ENCODE measurements around the gene CACNA1H. TPM values are rescaled to one million over a fixed set of nuclear protein-coding genes. Genes with fewer than 3 reads are reported as not detected.
"Not testable (repeated sequence)": the region's sequence is repeated elsewhere in the genome, so short reads cannot be mapped to it uniquely, and the experiment has no call there.

The CACNA1H gene
- total RNA-seq, 1 experiment from 2014 or later = 24.8 TPM

DNA sequence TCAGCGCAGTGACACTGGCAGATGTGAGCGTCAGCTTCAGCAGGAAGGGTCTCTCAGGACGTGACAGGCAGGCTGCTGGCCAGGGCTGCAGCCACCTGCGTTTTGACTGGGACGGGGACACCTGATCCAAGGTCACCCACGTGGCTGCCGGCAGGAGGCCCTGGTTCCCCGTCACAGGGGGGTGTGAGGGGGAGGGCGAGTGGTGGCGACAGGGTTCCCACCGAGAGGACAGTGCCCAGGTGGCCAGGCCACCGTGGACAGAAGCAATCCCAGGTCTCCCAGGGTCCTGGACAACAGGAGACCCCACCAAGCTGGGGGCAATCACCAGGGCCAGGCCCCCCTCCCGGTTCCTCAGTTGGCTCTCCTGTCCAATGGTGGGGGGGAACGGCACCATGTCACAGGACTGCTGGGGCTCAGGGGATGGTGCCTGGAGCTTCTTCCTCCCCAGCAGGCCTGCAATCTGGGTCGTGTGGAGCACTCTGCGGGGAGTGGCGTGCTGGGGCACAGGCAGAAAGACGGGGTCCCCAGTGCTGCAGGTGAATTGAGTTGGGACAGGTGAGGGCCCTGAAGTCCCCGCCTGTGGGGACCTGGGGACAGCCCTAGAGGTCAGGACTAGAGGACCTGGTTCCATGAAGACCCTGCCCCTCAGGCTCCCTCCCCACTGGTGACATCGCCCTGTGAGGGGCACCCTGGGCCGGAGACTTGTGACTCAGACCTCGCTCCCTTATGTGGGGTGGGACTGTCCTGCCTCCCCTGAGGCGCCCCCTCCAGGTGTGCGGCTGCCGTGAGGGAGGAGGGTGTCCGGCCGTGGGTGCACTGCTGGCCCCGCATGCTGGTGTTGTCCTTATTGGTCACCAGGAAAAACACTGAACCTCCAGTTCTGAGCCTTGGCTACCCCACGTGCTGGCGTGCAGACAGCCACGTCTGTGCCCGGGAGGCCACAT lies 91.3 kb downstream of the CACNA1H start:
- H3K4me3 ChIP-seq (ENCODE audit: insufficient read depth, low read depth, low read length); H3K27me3 ChIP-seq (ENCODE audit: control insufficient read depth, insufficient read depth, low read length); DNase-seq; H3K36me3 ChIP-seq (replicated peaks; ENCODE audit: control insufficient read depth, insufficient read depth, low read length): not testable (repeated sequence)

DNA sequence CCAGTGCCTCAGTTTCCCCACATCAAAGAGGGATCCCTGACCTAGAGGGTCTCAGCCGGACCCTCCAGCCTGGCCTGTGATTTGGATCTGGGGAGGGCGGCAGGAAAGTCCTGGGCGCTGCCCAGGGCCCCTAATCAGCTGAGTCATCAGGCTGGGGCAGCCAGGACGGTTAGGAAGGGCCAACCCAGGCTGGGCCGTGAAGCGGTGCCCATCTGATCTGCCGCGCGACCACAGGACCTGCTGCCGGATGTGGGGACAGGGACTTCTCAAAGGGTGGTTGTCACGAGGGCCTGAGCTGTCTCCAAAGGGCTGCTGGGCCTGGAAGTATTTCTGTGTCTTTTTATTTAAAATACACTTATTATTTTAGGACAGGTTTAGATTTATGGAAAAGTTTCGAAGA lies 92.0 kb downstream of the CACNA1H start:
- no peak overlapping the region for H3K4me3 ChIP-seq (ENCODE audit: insufficient read depth, low read depth, low read length)
- DNase-seq = no peak
- H3K27me3 ChIP-seq (ENCODE audit: control insufficient read depth, insufficient read depth, low read length) = peaks cover 5% of the 10 kb centered on the region; the same call in 1 of the 2 replicates
- H3K36me3 ChIP-seq (replicated peaks; ENCODE audit: control insufficient read depth, insufficient read depth, low read length) = no peaks in the 10 kb centered on the region

DNA sequence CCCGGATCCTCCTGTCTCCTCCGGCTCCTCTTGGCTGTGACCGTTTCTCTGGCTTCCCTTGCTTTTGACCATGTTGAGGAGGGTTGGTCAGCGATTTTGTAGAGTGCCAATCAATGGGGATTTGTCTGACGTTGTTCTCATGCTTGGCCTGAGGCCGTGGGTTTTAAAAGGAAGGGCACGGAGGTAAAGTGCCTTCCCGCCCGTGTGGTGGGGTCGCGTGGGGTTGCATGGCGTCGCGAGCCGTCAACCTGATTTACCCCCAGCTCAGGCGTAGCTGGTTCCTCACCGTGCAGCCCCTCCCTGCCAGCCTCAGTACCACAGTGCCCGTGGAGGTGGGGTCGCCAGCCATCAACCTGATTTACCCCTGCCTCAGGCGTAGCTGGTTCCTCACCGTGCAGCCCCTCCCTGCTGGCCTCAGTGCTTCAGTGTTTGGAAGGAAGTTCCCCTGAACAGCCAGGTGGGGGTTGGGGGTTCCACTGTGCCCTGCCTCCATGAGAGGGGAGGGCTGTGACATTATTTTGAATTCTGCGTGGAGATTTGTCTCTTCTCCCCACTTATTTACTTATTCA lies 92.6 kb downstream of the CACNA1H start:
- peaks cover 5% of the 10 kb centered on the region; the same call in 1 of the 2 replicates for H3K27me3 ChIP-seq (ENCODE audit: control insufficient read depth, insufficient read depth, low read length)
- no peaks in the 10 kb centered on the region for H3K36me3 ChIP-seq (replicated peaks; ENCODE audit: control insufficient read depth, insufficient read depth, low read length)
- peak; percentile 51 for DNase-seq
- no peak overlapping the region for H3K4me3 ChIP-seq (ENCODE audit: insufficient read depth, low read depth, low read length)

DNA sequence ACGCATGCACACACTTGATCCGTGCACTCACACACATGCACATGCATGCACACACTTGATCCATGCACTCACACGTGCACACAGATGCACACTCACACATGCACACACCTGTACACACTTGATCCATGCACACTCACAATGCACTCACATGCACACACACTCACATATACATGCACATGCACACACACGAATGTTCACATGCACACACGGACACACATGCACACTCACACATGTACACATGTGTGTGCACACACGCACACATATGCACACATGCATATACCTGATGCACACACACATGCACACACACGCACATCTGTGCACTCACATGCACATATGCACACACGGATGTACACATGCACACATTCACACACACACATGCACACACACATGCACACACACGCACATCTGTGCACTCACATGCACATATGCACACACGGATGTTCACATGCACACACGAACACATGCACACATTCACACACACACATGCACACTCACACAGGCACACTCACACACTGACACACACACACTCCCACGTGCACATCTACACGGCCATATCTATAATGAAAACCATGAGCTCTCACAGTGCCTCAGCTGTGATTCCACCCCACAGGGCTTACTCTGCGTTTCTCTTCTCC lies 95.1 kb downstream of the CACNA1H start:
- not testable (repeated sequence) for H3K36me3 ChIP-seq (replicated peaks; ENCODE audit: control insufficient read depth, insufficient read depth, low read length); DNase-seq; H3K27me3 ChIP-seq (ENCODE audit: control insufficient read depth, insufficient read depth, low read length); H3K4me3 ChIP-seq (ENCODE audit: insufficient read depth, low read depth, low read length)

DNA sequence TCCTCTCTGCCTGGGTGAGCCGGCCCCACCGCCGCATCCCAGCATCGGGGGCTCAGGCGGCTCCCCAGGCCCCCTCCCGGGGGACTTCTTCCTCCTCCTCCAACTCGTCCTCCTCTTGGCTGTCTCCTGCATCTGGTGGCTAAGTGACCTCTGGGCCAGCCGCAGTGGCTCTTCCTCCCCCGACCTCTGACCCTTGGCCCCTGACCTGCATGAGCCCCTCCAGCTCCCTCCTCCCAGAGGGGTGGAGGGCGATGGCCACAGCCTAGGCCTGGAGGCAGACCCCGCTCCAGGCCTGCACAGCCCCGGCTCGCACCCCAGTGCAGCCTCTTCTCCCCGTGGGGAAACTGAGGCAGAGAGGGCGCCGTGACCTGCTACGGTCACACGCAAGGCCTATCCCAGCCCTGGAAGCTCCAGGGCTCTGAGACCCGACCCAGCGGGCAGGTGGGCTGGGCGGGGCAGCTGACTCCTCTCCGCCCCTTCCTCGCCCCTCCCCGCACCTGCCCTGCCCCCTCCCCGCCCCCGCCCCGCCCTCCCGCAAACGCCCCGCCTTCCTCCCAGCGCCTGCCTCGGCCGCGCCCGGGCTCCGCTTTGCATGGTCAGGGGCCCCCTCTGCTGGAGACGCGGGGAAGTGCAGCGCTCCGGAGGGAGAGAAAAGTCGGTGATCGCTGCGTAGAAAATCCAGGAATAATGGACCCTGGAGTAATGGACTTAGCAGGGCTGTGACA lies 96.3 kb downstream of the CACNA1H start:
- not testable (repeated sequence) for H3K4me3 ChIP-seq (ENCODE audit: insufficient read depth, low read depth, low read length); H3K36me3 ChIP-seq (replicated peaks; ENCODE audit: control insufficient read depth, insufficient read depth, low read length); H3K27me3 ChIP-seq (ENCODE audit: control insufficient read depth, insufficient read depth, low read length); DNase-seq

DNA sequence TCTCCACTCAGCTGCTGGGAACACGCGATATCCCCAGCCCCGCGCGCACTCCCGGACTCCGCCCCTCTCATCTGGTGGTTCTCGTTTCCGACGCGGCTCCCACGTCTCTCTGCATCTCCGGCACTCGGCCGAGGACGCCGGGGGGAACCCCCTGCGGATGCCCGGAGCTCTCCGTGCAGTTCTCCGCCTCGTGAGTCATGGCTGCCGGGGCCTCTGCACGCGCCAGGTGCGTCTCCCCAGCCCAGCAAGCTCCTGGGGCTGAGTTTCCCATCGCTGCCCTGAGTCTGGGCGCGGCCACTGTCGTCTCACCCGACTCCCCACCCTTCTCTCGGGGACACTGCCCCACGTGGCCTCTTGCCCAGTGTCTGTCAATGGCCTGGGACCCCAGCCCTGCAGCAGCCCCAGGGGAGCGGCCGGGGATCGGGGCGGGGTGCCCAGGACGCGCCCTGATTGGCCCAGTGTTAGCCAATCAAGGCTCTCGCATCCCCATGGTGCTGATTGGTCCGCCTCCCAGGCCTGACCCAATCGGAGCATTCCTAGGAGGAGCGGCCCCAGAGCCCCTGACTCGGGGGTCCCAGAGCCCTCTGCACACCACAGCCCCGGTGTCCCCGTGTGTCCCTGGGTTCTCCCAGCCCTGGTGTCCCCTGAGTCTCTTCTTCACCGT lies 100.9 kb downstream of the CACNA1H start:
- not testable (repeated sequence) for H3K4me3 ChIP-seq (ENCODE audit: insufficient read depth, low read depth, low read length); H3K36me3 ChIP-seq (replicated peaks; ENCODE audit: control insufficient read depth, insufficient read depth, low read length); DNase-seq; H3K27me3 ChIP-seq (ENCODE audit: control insufficient read depth, insufficient read depth, low read length)

DNA sequence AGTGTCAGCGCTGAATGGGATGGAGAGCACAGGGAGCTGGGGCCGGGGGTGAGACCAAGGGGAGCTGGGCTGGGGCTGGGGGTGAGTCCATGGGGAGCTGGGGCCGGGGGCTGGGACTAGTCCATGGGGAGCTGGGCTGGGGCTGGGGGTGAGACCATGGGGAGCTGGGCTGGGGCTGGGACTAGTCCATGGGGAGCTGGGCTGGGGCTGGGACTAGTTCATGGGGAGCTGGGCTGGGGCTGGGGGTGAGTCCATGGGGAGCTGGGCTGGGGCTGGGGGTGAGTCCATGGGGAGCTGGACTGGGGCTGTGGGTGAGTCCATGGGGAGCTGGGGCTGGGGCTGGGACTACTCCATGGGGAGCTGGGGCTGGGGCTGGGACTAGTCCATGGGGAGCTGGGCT lies 101.9 kb downstream of the CACNA1H start:
- DNase-seq; H3K27me3 ChIP-seq (ENCODE audit: control insufficient read depth, insufficient read depth, low read length); H3K36me3 ChIP-seq (replicated peaks; ENCODE audit: control insufficient read depth, insufficient read depth, low read length); H3K4me3 ChIP-seq (ENCODE audit: insufficient read depth, low read depth, low read length): not testable (repeated sequence)

DNA sequence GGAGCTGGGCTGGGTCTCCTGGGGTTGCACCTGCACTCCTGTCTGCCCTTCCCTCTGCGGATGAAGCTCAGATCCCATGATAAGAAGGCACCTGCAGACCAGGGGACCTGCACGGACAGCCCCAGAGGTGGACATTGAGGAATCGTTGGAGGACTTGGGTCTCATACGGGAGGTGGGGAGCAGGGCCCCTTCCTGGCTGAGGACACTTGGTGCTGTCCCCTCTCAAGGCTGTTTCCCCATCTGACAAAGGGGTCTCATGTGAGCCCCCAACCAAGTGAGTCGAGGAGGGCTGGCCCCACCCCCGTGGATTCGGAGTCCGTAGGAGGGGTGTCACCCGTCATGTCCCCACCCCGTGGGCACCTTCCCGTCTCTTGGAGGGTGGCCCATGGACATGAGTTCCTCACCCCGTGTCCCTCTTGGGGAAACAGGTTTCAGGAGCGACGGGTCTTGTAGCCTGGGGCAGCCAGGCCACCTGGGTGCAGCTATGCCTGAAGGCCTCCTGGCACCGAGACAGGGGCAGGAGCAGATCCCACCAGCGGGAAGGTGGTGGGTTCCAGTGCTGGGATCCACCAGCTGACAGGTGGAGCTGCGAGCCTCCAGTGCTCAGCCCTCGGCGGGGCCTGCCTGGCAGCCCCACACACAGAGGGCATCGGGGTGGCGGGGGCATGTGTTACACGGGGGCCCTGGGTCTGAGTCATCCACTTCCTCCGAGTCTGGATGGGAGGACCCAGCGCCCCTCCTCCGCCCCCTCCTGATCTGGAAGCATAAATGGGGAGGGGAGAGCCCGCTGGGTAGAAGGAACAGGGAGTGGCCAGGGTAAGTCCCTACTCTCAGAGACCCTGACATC lies 102.6 kb downstream of the CACNA1H start, which contains the start of gene TPSD1:
Gene TPSD1, plus strand, starts transcription at position 794 of the 847 bp plus-strand sequence. CDS start 212 bp downstream, outside the sequence.
- not testable (repeated sequence) for H3K4me3 ChIP-seq (ENCODE audit: insufficient read depth, low read depth, low read length); DNase-seq; H3K27me3 ChIP-seq (ENCODE audit: control insufficient read depth, insufficient read depth, low read length); H3K36me3 ChIP-seq (replicated peaks; ENCODE audit: control insufficient read depth, insufficient read depth, low read length)

DNA sequence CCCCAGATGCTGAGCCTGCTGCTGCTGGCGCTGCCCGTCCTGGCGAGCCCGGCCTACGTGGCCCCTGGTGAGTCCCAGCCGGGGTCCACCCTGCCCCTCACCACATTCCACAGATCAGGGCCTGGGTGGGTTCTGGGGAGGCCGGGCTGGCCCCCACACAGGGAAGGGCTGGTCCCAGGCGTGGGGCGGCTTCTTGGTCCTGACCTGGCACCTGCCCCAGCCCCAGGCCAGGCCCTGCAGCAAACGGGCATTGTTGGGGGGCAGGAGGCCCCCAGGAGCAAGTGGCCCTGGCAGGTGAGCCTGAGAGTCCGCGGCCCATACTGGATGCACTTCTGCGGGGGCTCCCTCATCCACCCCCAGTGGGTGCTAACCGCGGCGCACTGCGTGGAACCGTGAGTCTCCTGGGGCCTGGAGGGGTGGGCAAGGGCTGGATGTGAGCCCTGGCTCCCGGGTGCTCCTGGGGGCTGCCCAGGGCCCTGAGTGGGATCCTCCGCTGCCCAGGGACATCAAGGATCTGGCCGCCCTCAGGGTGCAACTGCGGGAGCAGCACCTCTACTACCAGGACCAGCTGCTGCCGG lies 103.5 kb downstream of the CACNA1H start:
- not testable (repeated sequence) for DNase-seq; H3K4me3 ChIP-seq (ENCODE audit: insufficient read depth, low read depth, low read length); H3K36me3 ChIP-seq (replicated peaks; ENCODE audit: control insufficient read depth, insufficient read depth, low read length)
- peaks cover 10% of the 10 kb centered on the region; the same call in 1 of the 2 replicates for H3K27me3 ChIP-seq (ENCODE audit: control insufficient read depth, insufficient read depth, low read length)

DNA sequence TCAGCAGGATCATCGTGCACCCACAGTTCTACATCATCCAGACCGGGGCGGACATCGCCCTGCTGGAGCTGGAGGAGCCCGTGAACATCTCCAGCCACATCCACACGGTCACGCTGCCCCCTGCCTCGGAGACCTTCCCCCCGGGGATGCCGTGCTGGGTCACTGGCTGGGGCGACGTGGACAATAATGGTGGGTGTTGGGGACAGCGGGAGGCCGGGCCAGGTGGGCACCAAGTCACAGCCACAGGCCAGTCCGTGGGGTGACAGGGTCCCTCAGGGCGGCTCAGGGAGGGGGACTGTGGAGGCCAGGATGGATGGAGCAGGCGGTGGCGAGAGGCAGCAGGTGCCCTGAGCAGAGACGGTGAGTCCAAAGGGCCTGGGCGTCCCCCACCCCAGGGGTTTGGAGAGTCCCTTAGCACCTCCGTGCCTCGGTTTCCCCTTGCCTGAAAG lies 104.0 kb downstream of the CACNA1H start:
- H3K27me3 ChIP-seq (ENCODE audit: control insufficient read depth, insufficient read depth, low read length) = peaks cover 10% of the 10 kb centered on the region; the same call in 1 of the 2 replicates
- no peak for DNase-seq

DNA sequence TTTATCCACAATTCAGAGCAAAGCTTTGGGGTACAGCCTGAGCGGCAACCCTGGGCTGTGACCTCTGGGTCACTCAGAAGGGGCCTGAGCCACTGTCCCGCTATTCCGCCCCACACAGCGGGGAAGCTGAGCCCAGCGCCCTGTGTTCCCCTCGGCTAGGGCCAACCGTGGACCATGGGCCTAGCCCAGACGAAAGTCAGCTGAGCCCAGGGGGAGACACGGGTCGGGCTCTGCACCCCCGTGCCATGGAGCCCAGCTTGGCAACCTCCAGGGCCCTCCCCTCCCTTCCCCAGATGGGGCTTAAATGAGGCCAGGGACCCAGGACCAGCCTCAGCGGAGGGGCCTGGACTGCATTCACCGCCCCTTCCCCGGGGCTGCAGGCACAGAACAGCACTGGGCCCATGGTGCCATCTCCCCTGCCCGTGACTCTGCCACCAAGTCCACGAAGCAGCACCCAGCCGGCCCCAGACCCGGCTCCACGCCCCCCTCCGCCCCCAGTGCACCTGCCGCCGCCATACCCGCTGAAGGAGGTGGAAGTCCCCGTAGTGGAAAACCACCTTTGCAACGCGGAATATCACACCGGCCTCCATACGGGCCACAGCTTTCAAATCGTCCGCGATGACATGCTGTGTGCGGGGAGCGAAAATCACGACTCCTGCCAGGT lies 104.8 kb downstream of the CACNA1H start:
- peak; percentile 62 for DNase-seq
- H3K4me3 ChIP-seq (ENCODE audit: insufficient read depth, low read depth, low read length) = no peak overlapping the region
- H3K27me3 ChIP-seq (ENCODE audit: control insufficient read depth, insufficient read depth, low read length) = peaks cover 10% of the 10 kb centered on the region; the same call in 1 of the 2 replicates
- H3K36me3 ChIP-seq (replicated peaks; ENCODE audit: control insufficient read depth, insufficient read depth, low read length) = no peaks in the 10 kb centered on the region

More for the DNA sequence above, 104.0 kb downstream of the CACNA1H start:
- no peaks in the 10 kb centered on the region for H3K36me3 ChIP-seq (replicated peaks; ENCODE audit: control insufficient read depth, insufficient read depth, low read length)
- H3K4me3 ChIP-seq (ENCODE audit: insufficient read depth, low read depth, low read length) = no peak overlapping the region

DNA sequence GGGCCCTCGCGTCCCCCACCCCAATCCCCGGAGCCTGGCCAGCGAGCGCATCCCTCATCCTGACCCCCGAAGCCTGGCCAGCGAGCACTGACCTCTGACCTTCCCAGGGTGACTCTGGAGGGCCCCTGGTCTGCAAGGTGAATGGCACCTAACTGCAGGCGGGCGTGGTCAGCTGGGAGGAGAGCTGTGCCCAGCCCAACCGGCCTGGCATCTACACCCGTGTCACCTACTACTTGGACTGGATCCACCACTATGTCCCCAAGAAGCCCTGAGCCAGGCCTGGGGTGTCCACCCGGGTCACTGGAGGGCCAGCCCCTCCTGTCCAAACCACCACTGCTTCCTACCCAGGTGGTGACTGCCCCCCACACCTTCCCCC lies 105.3 kb downstream of the CACNA1H start:
- Histone ChIP-seq H3K4me3 (ENCODE audit: insufficient read depth, low read depth, low read length) (no peak overlapping the region), H3K36me3 (replicated peaks; ENCODE audit: control insufficient read depth, insufficient read depth, low read length) (no peaks in the 10 kb centered on the region), H3K27me3 (ENCODE audit: control insufficient read depth, insufficient read depth, low read length) (peaks cover 10% of the 10 kb centered on the region; the same call in 1 of the 2 replicates)
- DNase-seq = no peak

All from H7 (cell line).